ENCODE measurements around the gene RSAD2. TPM values are rescaled to one million over a fixed set of nuclear protein-coding genes. Genes with fewer than 3 reads are reported as not detected.

The RSAD2 gene
- polyA plus RNA-seq, 1 donor (not counting 4 experiments of a cell fraction or from before 2014, with no cell fraction given), result 1.7 TPM

GRCh38 chr2:6831229-6831628 lies 46.3 kb upstream of the RSAD2 start:
- H3K9ac ChIP-seq (ENCODE audit: control insufficient read depth, extremely low read depth, insufficient read depth, low read length), result no peak overlapping the region
- H2AFZ ChIP-seq (ENCODE audit: control insufficient read depth, low read length), result no peak overlapping the region
- H3K27ac ChIP-seq (ENCODE audit: control insufficient read depth, insufficient read depth, low read length), result no peak overlapping the region
- H3K9me1 ChIP-seq (ENCODE audit: control insufficient read depth, extremely low read depth, insufficient read depth, low read length), result no peaks in the 10 kb centered on the region
- H3K9me3 ChIP-seq (ENCODE audit: control insufficient read depth, low read depth, low read length), result no peaks in the 10 kb centered on the region
- no peaks in the 10 kb centered on the region for H3K79me2 ChIP-seq (ENCODE audit: control insufficient read depth, insufficient read depth, low read length)
- no peaks in the 10 kb centered on the region for H3K4me1 ChIP-seq (ENCODE audit: control insufficient read depth, extremely low read depth, insufficient read depth, low read length)
- no peaks in the 10 kb centered on the region for H3K27me3 ChIP-seq (ENCODE audit: control insufficient read depth, extremely low read depth, insufficient read depth, low read length)
- TF ChIP-seq CTCF (optimal IDR thresholded peaks at IDR 0.05 in 1 of 3, IDR thresholded peaks at IDR 0.05 in 1 of 3, conservative IDR thresholded peaks at IDR 0.05 in 1 of 3; ENCODE audit: extremely low read depth in 1 of 3, insufficient read depth in 2 of 3, low read length in 3 of 3) (no peak), EZH2 (IDR thresholded peaks at IDR 0.05; ENCODE audit: low read length) (no peak)
- dilution Hi-C loops (cut with MboI; ENCODE audit: extremely low pct_ligation_motif_present, low sequenced_read_pairs), result no loop called here
- H3K4me3 ChIP-seq (ENCODE audit: control insufficient read depth in 2 of 3, extremely low read depth in 1 of 3, insufficient read depth in 2 of 3, low read depth in 1 of 3, low read length in 3 of 3), result no peak overlapping the region
- no peaks in the 10 kb centered on the region for H4K20me1 ChIP-seq (ENCODE audit: control insufficient read depth, extremely low read depth, insufficient read depth, low read length)
- no peaks in the 10 kb centered on the region for H3K36me3 ChIP-seq (ENCODE audit: control insufficient read depth in 2 of 2, extremely low read depth in 1 of 2, insufficient read depth in 2 of 2, low read length in 2 of 2)
- no peak overlapping the region for H3K4me2 ChIP-seq (ENCODE audit: control insufficient read depth, extremely low read depth, insufficient read depth, low read depth, low read length)
- FAIRE-seq (no peak), DNase-seq (ENCODE audit: low read depth, low spot score) (no peak)

GRCh38 chr2:6832596-6833299 lies 44.8 kb upstream of the RSAD2 start:
- Histone ChIP-seq H3K4me1 (ENCODE audit: control insufficient read depth, extremely low read depth, insufficient read depth, low read length) (no peaks in the 10 kb centered on the region), H3K79me2 (ENCODE audit: control insufficient read depth, insufficient read depth, low read length) (no peaks in the 10 kb centered on the region), H3K27ac (ENCODE audit: control insufficient read depth, insufficient read depth, low read length) (no peak overlapping the region), H3K9me3 (ENCODE audit: control insufficient read depth, low read depth, low read length) (no peaks in the 10 kb centered on the region), H3K4me3 (ENCODE audit: control insufficient read depth in 2 of 3, extremely low read depth in 1 of 3, insufficient read depth in 2 of 3, low read depth in 1 of 3, low read length in 3 of 3) (no peak overlapping the region), H3K9me1 (ENCODE audit: control insufficient read depth, extremely low read depth, insufficient read depth, low read length) (no peaks in the 10 kb centered on the region), H3K4me2 (ENCODE audit: control insufficient read depth, extremely low read depth, insufficient read depth, low read depth, low read length) (no peak overlapping the region), H3K27me3 (ENCODE audit: control insufficient read depth, extremely low read depth, insufficient read depth, low read length) (no peaks in the 10 kb centered on the region), H3K36me3 (ENCODE audit: control insufficient read depth in 2 of 2, extremely low read depth in 1 of 2, insufficient read depth in 2 of 2, low read length in 2 of 2) (no peaks in the 10 kb centered on the region), H4K20me1 (ENCODE audit: control insufficient read depth, extremely low read depth, insufficient read depth, low read length) (no peaks in the 10 kb centered on the region), H3K9ac (ENCODE audit: control insufficient read depth, extremely low read depth, insufficient read depth, low read length) (no peak overlapping the region), H2AFZ (ENCODE audit: control insufficient read depth, low read length) (no peak overlapping the region)
- TF ChIP-seq EZH2 (IDR thresholded peaks at IDR 0.05; ENCODE audit: low read length), result no peak
- no peak for TF ChIP-seq CTCF (optimal IDR thresholded peaks at IDR 0.05 in 1 of 3, IDR thresholded peaks at IDR 0.05 in 1 of 3, conservative IDR thresholded peaks at IDR 0.05 in 1 of 3; ENCODE audit: extremely low read depth in 1 of 3, insufficient read depth in 2 of 3, low read length in 3 of 3)
- dilution Hi-C loops (cut with MboI; ENCODE audit: extremely low pct_ligation_motif_present, low sequenced_read_pairs), result no loop called here
- DNase-seq (ENCODE audit: low read depth, low spot score) (no peak), FAIRE-seq (no peak)

Measured in keratinocyte (primary cell).